DOHH2 (cell line): ENCODE measurements around the gene EPB41L5.

Source experiments
- CTCF ChIP-seq: fragments of 200-600 bp; sonication (generic); IDR thresholded peaks from one replicate; pipeline ENCODE4 v1.5.1; 2014; ENCODE audit warnings: antibody characterized with exemption, mild to moderate bottlenecking, low read depth, low read length; ENCODE audit not compliant: poor library complexity, severe bottlenecking
- EZH2phosphoT487 ChIP-seq: fragments of 200-600 bp; sonication (generic); IDR thresholded peaks from 2 replicates; pipeline ENCODE4 v1.6.1; 2017; ENCODE audit warnings: borderline replicate concordance, mild to moderate bottlenecking, antibody characterized with exemption, low read length, moderate library complexity, mixed read lengths

- no peak for TF ChIP-seq CTCF
- no peak for TF ChIP-seq EZH2phosphoT487
These were observed 156.1 kb downstream of the EPB41L5 start for GRCh38 chr2:120169020-120169419.
